Activated CD4-positive, CD25-positive, alpha-beta regulatory T cell (primary cell): ENCODE data around the gene CA14.
"Not testable (repeated sequence)": the region's sequence is repeated elsewhere in the genome, so short reads cannot be mapped to it uniquely, and the experiment has no call there.

Experiments
- DNase-seq, 4 experiments: peaks; one replicate each; lab custom pipeline; 2025; lab: John Stamatoyannopoulos, UW

CA14 gene

DNA sequence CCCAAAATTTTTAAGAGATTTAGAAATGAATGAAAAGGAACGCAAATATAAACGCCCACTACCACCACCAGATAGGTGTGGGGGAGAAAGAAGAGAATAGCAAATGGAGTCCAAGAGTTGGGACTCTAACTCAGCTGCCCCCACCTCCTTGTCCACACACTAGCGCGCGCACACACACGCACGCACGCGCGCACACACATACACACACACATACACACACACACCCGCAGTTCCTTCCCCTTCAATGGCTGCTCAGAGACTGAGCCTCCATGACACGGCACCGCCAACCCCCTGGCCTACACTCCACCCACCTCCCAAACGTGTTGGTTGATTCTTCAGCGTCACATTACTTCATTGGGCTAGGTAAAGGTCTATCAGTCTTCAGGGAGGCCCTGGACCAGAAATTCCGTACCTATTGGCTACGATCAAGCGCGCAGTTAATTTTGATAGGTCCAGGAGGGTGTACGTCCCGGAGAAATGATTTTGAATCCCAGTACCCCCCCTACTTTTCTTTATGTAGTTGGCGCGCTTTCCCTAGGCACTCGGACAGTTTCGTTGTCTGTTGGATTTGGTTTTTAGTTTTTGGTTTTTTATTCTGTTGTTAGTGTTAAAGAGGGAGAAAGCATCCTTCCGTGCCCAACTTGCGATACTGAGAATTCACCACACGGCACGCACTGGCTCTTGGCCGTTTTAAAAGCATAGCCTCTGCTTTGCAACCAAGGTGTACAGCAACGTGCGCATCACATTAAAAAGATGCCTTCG is 21.5 kb upstream of the CA14 start, which contains the start of gene ANP32E:
ANP32E (minus strand) TSS at position 261 of the 762 bp plus-strand sequence. CDS start 326 bp downstream, outside the sequence.
- DNase-seq = peak; percentile 76 to 86 (median 84)

DNA sequence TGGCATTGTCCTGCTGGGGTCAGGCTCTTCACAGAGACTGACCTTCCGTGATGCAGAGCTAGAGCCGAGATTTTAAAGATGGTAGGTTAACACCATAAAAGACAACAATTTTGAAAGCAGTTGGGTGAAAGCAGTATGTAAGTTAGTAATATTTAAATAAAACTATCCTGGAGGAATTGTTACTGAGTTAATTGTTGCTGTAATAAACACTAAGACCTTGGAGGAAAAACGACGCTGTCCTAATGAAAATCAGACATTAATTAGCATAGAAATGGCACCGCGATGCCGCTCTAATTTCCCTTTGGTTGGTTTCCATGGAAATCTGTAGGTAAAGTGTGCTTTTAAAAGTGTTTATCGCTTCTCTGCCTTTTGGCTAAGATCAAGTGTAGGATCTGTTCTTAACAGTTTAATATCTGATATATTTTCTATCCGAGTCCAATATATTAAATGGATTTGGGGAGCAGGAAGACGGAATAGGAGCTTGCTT is 20.9 kb upstream of the CA14 start:
- no peak for DNase-seq

DNA sequence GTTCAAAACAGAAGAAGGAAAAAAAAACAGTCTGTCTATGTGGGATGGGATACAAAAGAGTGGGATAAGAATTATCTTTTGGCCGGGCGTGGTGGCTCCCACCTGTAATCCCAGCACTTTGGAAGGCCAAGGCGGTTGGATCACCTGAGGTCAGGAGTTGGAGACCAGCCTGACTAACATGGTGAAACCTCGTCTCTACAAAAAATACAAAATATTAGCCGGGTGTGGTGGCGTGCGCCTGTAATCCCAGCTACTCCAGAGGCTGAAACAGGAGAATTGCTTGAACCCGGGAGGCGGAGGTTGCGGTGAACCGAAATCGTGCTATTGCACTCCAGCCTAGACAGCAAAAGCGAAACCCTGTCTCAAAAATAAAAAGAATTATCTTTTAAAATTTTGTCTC is 20.4 kb upstream of the CA14 start:
- DNase-seq = not testable (repeated sequence)

GRCh38 chr1:150237746-150238145 is 19.8 kb upstream of the CA14 start:
- DNase-seq = no peak

- no peak for DNase-seq
Measured at GRCh38 chr1:150243003-150243402, 14.6 kb upstream of the CA14 start.

- no peak for DNase-seq
Measured at GRCh38 chr1:150249936-150250335, 7.6 kb upstream of the CA14 start.

DNA sequence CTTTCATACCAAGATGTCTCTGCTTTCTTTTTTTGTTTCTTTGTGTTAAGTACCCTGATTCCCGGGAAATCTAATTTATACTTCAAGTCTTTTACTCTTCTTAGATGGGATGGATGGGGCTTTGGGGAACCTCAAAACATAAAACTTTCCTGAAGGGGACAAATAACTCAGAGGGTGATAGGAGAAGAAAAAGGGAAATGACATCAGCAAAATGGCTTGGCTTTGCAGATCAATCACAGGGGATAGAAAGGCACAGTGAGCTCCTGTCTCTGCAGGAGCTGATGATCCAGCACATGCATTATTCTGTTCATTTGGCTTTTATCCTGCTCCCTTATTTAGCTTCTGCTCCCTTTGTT is 1.4 kb upstream of the CA14 start:
- DNase-seq = no peak

DNA sequence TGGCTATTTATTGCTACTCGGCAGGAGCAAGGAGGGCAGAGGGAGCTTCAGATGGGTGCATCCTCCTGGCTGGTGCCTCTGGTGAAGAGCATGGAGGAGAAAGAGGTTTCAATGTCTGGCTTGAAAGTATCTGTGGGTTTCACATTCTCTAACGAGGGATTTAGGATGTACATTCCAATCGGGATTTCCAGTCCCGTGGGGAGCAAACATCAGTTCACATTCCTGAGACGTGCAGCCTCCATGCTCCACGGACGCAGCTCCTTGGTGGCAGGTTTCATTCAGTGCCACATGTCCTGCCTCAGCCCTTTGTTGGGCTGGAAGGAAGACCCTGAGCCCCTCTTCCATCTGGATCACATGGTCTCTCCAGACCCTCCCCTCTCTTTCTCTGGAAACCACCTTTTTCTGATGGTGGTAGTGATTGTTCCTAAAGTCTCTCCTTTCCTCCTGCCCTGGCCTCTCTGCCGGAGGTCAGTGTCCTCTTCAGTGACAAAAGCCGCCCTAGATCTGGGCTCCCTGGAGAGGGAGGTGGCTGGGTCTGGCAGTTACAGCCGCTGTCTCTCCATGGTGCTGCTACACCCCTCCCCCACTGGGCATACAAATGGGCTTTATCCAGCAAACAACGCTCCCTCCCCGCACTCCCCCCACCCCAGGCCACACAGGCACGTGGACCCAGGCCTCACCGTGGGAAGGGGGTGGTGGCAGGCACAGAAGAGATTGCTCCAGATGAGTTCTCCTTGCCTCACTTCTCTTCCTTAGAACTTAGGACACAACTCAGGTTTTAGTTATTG is 826 bp upstream of the CA14 start:
- DNase-seq = no peak

DNA sequence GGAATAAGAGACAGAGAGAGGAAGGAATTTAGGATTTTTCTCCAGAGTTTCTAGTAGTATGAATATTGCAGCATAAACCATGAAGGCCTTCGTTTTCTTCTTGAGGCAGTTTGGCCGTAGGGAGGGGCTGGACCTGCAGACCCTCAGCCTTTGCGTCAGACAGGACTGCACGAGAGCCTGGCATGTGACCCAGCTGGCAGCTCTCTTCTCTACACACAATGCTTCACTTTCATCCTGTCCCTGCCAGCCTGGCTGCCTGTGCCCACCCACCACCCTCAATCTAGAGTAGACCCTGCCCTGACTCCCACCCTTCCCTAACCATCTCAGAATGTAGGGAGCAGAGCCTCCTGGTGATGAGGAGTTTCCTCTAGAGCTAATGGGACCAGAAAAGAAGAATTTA is 1.6 kb downstream of the CA14 start:
- no peak for DNase-seq

- no peak for DNase-seq
Measured at GRCh38 chr1:150259758-150260669, 2.4 kb downstream of the CA14 start.

DNA sequence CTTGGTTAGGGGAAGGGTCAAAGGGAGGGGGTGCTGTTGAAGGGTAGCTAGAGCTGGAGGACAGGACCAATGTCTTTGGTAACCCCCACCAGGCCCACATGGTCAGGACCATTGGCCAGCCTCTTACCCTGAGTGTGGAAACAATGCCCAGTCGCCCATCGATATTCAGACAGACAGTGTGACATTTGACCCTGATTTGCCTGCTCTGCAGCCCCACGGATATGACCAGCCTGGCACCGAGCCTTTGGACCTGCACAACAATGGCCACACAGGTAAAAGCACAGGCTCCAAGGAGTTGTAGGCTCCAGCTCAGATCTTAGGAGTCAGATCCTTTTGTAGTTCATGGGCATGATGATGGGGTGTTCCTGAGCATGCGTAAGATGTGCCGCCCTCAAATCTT is 3.8 kb downstream of the CA14 start:
- DNase-seq = no peak

- no peak for DNase-seq
Measured at GRCh38 chr1:150262388-150263320, 5.1 kb downstream of the CA14 start.

DNA sequence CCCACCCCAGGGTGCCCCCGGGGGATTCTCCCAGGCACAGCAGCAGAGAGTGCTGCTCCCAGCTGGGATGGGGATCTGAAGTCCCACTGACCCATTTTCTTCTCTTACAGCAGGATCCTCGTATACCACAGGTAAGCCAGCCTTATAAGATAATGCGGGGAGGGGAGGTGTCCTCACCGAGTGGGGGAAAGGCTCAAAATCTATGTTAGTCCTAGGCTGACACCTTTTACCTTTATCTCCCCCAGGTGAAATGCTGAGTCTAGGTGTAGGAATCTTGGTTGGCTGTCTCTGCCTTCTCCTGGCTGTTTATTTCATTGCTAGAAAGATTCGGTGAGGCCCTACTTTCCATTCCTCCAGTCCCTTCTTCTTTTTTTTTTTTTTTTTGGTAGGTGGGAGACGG is 6.0 kb downstream of the CA14 start:
- no peak for DNase-seq

- DNase-seq = no peak
Measured at GRCh38 chr1:150267896-150268295, 10.3 kb downstream of the CA14 start.

- peak in 2 of 4 experiments; percentile 4 to 20 for DNase-seq
Measured at GRCh38 chr1:150268340-150268704, 10.7 kb downstream of the CA14 start.

- peak; percentile 81 to 86 (median 84) for DNase-seq
Measured at GRCh38 chr1:150268705-150269403, 11.3 kb downstream of the CA14 start, which contains the start of gene APH1A. Gene APH1A, minus strand, starts transcription at chr1:150269016. Its CDS starts 206 bp downstream, at chr1:150268810.

DNA sequence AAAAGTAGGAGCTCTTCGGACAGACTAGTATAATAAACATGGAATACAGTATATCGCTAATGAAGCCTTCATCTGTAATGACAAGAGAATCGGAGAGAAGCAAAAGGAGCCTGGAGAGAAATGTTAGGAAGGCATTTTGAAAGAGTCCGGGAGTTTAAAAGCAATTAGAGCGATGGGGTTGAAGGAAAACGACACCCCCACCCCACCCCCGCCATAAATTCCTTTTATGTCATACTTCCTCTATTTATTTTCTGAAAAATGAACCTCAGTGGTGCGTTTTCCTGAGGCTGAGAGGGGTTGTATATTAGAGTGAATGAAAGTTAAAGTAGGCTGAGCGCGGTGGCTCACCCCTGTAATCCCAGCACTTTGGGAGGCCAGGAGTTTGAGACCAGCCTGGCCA is 11.9 kb downstream of the CA14 start:
- no peak for DNase-seq

DNA sequence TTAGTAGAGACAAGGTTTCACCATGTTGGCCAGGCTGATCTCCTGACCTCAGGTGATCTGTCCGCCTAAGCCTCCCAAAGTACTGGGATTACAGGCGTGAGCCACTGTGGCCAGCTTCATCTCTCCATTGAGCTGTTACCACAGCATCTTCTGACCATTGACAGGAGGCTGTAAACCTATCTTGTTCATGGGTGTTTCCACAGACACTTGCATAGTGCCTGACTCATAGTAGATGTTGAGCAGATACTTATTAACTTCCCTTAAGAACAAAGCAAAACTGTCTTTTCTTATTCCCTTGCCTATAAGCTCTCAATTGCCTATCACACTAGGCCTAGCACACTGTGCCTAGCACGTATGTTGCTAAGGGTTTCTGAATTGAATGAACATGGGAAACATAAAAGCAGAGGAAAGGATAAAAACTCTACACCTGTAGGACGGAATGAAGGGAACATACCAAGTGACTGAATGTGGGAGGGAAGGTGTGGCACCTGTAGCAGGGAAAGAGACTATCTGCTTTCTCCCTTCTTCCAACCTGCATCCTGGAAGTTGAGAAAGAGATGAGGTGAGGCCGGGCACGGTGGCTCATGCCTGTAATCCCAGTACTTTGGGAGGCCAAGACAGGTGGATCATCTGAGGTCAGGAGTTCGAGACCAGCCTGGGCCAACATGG is 13.9 kb downstream of the CA14 start:
- DNase-seq = no peak

DNA sequence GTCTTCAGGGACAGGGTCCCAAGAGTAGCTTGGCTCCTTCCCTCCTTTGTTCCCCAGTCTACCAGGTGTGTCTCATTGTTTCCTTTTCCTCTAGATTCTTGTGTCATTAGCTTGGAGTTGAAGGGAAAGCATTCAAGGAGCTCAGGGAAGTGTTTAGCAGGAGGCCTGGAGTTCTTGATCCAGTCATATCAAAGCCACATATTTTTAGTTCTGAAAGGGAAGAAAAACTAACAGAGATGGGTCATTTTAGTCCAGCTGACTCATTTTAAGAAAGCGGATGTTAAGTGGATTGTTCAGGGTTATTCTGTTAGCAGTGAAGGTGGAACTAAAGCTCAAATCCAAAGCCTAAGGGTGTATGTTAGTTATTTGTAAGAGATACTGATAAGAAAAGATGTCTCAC is 15.7 kb downstream of the CA14 start:
- no peak for DNase-seq
